GM19328 (cell line): ENCODE data around the gene TMEM218.

Experiments used
- ATAC-seq: cut with Tn5 transposase; IDR thresholded peaks from one replicate; pipeline ENCODE4 v1.9.1; 2021; ENCODE audit warnings: mild to moderate bottlenecking, moderate library complexity; ENCODE audit not compliant: unreplicated experiment

The TMEM218 gene

GRCh38 chr11:125078516-125079140 is 32.8 kb downstream of the TMEM218 start:
- no peak for ATAC-seq

GRCh38 chr11:125078016-125078415 is 33.4 kb downstream of the TMEM218 start:
- no peak for ATAC-seq

GRCh38 chr11:125076378-125076945 is 35.0 kb downstream of the TMEM218 start:
- ATAC-seq: no peak

GRCh38 chr11:125075900-125076317 is 35.5 kb downstream of the TMEM218 start:
- no peak for ATAC-seq

GRCh38 chr11:125075242-125075625 is 36.2 kb downstream of the TMEM218 start:
- no peak for ATAC-seq

- ATAC-seq: no peak
These were observed 36.8 kb downstream of the TMEM218 start for GRCh38 chr11:125074511-125075241.

GRCh38 chr11:125073616-125074483 is 37.6 kb downstream of the TMEM218 start:
- no peak for ATAC-seq

- no peak for ATAC-seq
These were observed 38.4 kb downstream of the TMEM218 start for GRCh38 chr11:125072961-125073590.

GRCh38 chr11:125072218-125072960 is 39.0 kb downstream of the TMEM218 start:
- peak; percentile 89 for ATAC-seq

- ATAC-seq: no peak
These were observed 39.6 kb downstream of the TMEM218 start for GRCh38 chr11:125071846-125072217.

- ATAC-seq: no peak
These were observed 40.0 kb downstream of the TMEM218 start for GRCh38 chr11:125071435-125071834.

GRCh38 chr11:125070699-125071254 is 40.6 kb downstream of the TMEM218 start:
- peak; percentile 61 for ATAC-seq

GRCh38 chr11:125069796-125070195 is 41.6 kb downstream of the TMEM218 start:
- ATAC-seq: no peak

- no peak for ATAC-seq
These were observed 42.4 kb downstream of the TMEM218 start for GRCh38 chr11:125069008-125069407.

GRCh38 chr11:125068368-125068767 is 43.1 kb downstream of the TMEM218 start:
- no peak for ATAC-seq

- no peak for ATAC-seq
These were observed 47.4 kb downstream of the TMEM218 start for GRCh38 chr11:125064070-125064469.

GRCh38 chr11:125063429-125064043 is 47.9 kb downstream of the TMEM218 start:
- ATAC-seq: peak; percentile 14

- peak; percentile 95 for ATAC-seq
These were observed 48.4 kb downstream of the TMEM218 start, which contains the start of gene SLC37A2 for GRCh38 chr11:125062931-125063428. Gene SLC37A2, plus strand, starts transcription at chr11:125063305. Its CDS starts 63 bp downstream, at chr11:125063368.
